GM19023 (cell line): ENCODE data around the gene COL25A1.

Experiments
- ATAC-seq: cut with Tn5 transposase; IDR thresholded peaks from one replicate; pipeline ENCODE4 v1.9.1; 2021; ENCODE audit warnings: mild to moderate bottlenecking, moderate library complexity; ENCODE audit not compliant: unreplicated experiment

The COL25A1 gene

GRCh38 chr4:108926061-108926460 lies 376.4 kb downstream of the COL25A1 start:
- ATAC-seq = no peak

GRCh38 chr4:108922191-108922590 lies 380.3 kb downstream of the COL25A1 start:
- ATAC-seq = no peak

GRCh38 chr4:108920395-108921087 lies 381.9 kb downstream of the COL25A1 start:
- no peak for ATAC-seq

GRCh38 chr4:108919226-108919893 lies 383.1 kb downstream of the COL25A1 start:
- no peak for ATAC-seq

- ATAC-seq = no peak
Observed at GRCh38 chr4:108917255-108917654, 385.2 kb downstream of the COL25A1 start.

- ATAC-seq = no peak
Observed at GRCh38 chr4:108916638-108917037, 385.8 kb downstream of the COL25A1 start.

- no peak for ATAC-seq
Observed at GRCh38 chr4:108906866-108907367, 395.5 kb downstream of the COL25A1 start.

- no peak for ATAC-seq
Observed at GRCh38 chr4:108906006-108906405, 396.5 kb downstream of the COL25A1 start.

GRCh38 chr4:108903464-108904221 lies 398.8 kb downstream of the COL25A1 start:
- ATAC-seq = no peak

GRCh38 chr4:108902769-108903168 lies 399.7 kb downstream of the COL25A1 start:
- peak; percentile 67 for ATAC-seq

GRCh38 chr4:108901291-108901690 lies 401.2 kb downstream of the COL25A1 start:
- no peak for ATAC-seq

GRCh38 chr4:108900018-108900580 lies 402.4 kb downstream of the COL25A1 start:
- ATAC-seq = no peak

- ATAC-seq = no peak
Observed at GRCh38 chr4:108893468-108893867, 409.0 kb downstream of the COL25A1 start.

- ATAC-seq = no peak
Observed at GRCh38 chr4:108891896-108892590, 410.4 kb downstream of the COL25A1 start.

- ATAC-seq = no peak
Observed at GRCh38 chr4:108890484-108890881, 412.0 kb downstream of the COL25A1 start.

- no peak for ATAC-seq
Observed at GRCh38 chr4:108889696-108890483, 412.6 kb downstream of the COL25A1 start.

GRCh38 chr4:108888769-108889168 lies 413.7 kb downstream of the COL25A1 start:
- ATAC-seq = no peak

- no peak for ATAC-seq
Observed at GRCh38 chr4:108887034-108887433, 415.4 kb downstream of the COL25A1 start.

- ATAC-seq = no peak
Observed at GRCh38 chr4:108885211-108885610, 417.2 kb downstream of the COL25A1 start.

- no peak for ATAC-seq
Observed at GRCh38 chr4:108884596-108884995, 417.9 kb downstream of the COL25A1 start.
